Anterior cingulate cortex (tissue), 58 donors: ENCODE data around the gene ARID1B.

Experiments used
- DNase-seq, 58 donors: peaks; one replicate each; lab custom pipeline; 2025; lab: John Stamatoyannopoulos, UW

ARID1B gene

DNA sequence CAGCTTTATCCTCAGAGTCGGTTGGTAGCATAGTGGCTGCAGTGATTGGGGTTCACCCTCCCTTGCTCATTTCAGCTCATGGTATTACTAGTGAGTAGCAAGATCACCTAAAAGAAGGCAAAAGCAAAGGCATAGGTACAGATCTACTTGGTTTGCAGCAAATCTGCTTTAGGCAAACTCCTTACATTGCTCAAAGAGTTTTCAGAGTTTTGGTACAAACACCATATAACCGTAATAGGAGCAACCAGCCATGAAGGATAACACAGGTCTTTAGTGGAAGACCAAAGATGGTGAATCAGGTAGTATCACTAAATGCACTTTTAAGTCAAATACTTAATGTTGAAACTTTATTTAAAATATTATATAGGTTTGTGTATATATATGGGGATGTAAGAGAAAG, 172.9 kb downstream of the ARID1B start:
- no peak for DNase-seq

GRCh38 chr6:156950531-156950930, 173.4 kb downstream of the ARID1B start:
- DNase-seq: no peak

DNA sequence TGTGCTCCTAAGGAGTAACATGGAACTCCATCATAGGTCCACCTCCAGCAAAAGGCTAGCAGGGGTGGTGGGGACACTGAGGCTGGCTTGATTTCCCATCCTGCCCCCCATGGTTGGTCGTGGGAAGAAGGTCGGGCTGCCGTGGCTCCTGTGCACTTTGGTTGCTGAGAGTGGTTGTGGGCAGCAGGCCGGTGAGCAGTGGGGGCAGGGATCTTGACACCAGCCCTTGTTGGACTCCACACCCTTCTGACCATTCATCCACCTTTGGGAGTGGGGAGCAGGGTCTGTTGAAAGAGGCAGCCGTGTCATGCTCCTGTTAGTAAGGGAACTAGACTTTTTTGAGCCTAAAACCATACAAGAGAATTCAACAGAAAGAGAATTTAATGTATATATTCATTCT, 175.2 kb downstream of the ARID1B start:
- DNase-seq: no peak

- DNase-seq: no peak
Observed at GRCh38 chr6:156953127-156953478, 175.9 kb downstream of the ARID1B start.

DNA sequence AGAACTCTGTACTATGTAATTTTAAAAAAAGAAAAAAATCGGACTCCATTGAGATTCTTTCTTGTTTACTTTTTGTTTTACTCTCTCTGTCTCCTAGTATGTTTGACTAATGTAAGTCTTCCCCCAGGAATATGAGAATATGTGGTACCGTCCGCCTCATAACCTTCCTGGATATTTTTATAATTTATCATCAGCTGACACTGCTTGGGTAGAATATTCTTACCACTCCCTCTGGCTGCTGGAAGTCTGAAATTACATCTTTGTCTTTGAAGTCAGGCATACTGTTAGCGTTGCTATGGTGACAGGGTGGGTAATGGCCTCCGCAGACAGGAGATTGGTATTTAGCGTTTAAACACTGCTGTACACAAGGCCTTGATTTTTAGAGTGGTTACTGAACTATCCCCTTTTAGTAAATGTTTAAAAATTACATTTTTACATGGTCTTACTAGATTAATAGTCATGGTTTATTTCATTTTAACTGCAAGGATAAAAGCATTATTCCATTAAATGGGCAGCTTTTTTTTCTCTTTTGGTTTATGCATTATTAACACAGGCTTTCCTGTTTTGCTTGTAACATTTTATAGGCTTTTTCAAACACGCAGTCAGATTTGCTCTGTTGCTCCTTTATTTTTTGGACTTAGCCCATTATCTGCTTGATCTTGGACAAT, 176.4 kb downstream of the ARID1B start:
- peak in 4 of 58 donors; percentile 18 to 48 (median 36) for DNase-seq

GRCh38 chr6:156954191-156954590, 177.0 kb downstream of the ARID1B start:
- DNase-seq: no peak

DNA sequence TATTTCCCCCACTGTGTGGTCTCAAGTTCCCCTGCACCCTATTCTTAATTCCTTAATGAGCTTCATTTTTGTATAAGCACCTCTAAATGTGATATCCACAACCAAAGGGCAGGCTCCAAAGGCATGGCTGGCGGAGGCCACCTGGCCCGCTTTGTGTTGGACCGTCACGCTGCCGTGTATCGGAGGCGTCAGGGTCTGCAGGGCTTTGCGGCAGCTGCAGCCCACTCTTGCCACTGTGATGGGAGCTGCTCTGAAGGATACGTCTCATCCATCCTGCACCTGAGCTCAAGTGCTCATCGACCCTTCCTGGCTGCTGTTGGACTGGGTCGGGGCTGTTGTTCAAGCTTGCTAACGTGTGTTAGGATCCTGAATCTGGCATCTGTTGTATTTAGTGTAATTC, 177.6 kb downstream of the ARID1B start:
- DNase-seq: no peak

DNA sequence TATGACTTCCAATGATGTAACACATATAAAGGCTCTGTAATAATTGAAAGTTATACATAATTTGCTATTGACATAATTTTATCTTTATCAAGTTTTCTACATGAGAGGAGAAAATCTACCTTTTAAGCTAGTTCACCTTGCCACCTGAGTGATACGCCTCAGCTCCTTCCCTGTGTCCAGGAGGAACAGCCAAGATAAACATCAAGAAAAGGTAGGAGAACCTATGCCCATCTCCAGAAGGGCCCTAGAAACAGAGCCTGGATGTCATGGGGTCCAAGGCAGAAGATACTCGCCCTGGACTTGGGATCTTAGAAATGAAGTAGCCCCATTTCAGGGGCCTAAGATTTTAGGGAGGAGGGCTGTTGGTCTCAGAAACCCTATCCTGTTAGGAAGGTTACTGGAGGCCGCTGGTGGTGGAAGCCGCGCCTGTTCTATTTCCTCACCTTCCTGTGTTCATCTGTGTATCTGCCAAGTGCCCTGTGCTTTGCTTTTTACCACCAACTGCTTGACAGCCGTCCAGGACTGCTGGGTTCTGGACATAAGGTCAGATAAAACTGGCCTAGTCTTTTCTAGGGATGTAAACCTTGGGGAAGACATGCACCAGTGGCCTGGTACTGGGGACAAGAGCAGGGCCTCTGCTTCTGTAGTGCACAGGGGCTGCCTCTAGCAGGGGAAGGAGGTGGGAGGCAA, 178.5 kb downstream of the ARID1B start:
- no peak for DNase-seq

- no peak for DNase-seq
Observed at GRCh38 chr6:156956286-156956685, 179.1 kb downstream of the ARID1B start.

GRCh38 chr6:156957931-156958547, 180.9 kb downstream of the ARID1B start:
- DNase-seq: peak in 2 of 58 donors; percentile 22 to 32

DNA sequence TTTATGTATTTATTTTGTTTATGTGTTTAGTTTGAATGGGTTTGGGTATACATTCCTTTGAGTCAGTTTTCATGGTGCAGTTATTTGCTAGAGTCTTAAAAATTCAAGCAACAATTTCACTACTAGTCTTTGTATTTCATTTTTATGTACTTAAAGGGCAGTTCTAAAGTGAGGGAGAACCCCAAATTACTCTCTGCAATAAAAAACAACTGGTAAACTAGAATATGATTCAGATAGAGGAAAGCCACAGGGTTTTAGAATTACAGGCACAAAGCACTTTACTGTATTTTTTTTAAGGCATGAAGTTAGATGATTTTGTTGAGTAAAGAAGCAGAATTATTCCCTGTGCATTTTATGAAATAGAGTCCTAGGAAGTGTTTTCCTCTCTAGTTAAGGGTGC, 183.3 kb downstream of the ARID1B start:
- DNase-seq: no peak

DNA sequence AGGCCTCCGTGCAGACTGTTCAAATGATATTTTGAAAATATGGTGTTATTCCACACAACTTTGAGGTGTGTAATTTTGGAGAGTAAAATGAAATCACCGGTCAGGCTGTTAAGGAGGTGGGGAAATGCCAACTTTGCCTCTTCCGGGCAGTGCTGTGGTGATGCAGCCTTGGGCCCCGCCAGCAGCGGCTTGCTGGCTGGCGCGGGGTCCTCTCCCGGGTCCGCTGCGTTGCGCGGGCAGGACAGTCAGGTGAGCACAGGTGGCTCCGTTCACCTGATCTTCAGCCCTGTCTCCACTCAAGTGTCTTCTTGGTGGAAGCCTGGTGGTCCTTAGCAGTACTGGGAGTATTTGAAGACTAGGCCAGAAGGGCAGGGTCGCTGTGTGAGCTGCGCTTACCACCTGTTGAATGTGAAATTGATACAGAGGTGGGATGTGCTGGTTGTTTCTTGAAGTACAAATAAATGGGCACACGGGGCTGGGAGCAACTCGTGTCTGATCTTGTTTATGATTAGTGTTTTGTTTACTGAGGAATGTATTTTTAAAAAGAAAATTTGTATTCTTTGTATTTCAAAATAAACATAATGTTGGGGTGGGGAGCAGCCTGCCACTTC, 184.2 kb downstream of the ARID1B start:
- no peak for DNase-seq

- DNase-seq: peak in 5 of 58 donors; percentile 11 to 63 (median 31)
Observed at GRCh38 chr6:156963712-156964700, 186.8 kb downstream of the ARID1B start.

DNA sequence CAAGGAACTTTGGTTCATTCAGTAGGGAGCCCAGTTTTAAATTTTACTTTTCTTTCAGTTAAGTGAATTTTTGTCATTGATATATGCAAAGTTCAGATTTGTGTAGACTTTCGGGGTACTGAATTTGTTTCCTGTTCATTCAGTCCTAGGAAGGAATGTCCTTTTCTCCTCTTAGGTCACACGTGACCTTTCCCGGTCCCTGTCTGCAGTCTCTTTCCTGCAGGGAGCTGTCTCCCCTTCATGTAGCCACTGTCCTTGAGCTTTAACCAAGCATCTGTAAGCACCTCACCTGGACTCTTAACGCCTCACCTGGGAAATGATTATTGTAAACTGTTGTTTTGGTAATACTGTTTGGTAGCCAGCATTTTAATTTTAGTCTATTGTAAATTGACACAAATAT, 190.7 kb downstream of the ARID1B start:
- no peak for DNase-seq

GRCh38 chr6:156969233-156969632, 192.1 kb downstream of the ARID1B start:
- DNase-seq: no peak

GRCh38 chr6:156970595-156971112, 193.5 kb downstream of the ARID1B start:
- no peak for DNase-seq

- no peak for DNase-seq
Observed at GRCh38 chr6:156971153-156971885, 194.1 kb downstream of the ARID1B start.

GRCh38 chr6:156972145-156972544, 195.0 kb downstream of the ARID1B start:
- no peak for DNase-seq

DNA sequence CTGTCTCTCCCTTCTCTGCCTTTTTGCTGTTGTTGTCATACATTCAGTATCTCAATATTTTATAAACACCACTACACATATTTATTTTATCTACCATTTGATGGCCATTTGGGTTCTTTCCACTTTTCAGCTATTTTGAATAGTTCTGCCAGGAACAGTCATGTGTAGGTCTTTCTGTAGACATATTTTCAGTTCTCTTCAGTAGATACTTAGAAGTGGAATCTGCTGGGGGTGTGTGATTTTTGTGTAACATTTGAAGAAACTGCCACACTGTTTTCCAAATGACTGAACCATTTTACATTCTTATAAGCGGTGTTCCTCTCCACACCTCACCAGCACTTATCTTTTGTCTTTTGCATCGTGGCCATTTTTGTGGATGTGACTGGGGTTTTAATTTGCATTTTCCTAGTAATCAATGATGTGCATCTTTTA, 197.7 kb downstream of the ARID1B start:
- no peak for DNase-seq
